Suprapubic skin (tissue), 4 donors: ENCODE data around the gene DPYSL3. TPM values are rescaled to one million over a fixed set of nuclear protein-coding genes. Genes with fewer than 3 reads are reported as not detected.

Experiments used
- DNase-seq, 2 donors: peaks; one replicate each; pipeline ENCODE4 v3.0.0-alpha.2; 2019; ENCODE audit warnings: low spot score in 2 of 2
- H3K27ac ChIP-seq: fragments of 200-600 bp; sonication (generic); one replicate; pipeline ENCODE4 v1.5.1; 2019
- H3K27me3 ChIP-seq: fragments of 200-600 bp; sonication (generic); one replicate; pipeline ENCODE4 v1.5.1; 2019
- H3K36me3 ChIP-seq: fragments of 200-600 bp; sonication (generic); one replicate; pipeline ENCODE4 v1.5.1; 2019
- H3K4me1 ChIP-seq: fragments of 200-600 bp; sonication (generic); one replicate; pipeline ENCODE4 v1.5.1; 2019
- H3K4me3 ChIP-seq: fragments of 200-600 bp; sonication (generic); one replicate; pipeline ENCODE4 v1.5.1; 2019; ENCODE audit warnings: mild to moderate bottlenecking
- H3K9me3 ChIP-seq: fragments of 200-600 bp; sonication (generic); one replicate; pipeline ENCODE4 v1.5.1; 2019
- CTCF ChIP-seq, 2 donors: fragments of 200-600 bp in 1 of 2; fragments of 450-650 bp in 1 of 2; sonication (generic) in 1 of 2; IDR thresholded peaks; one replicate each; pipeline ENCODE4 v1.5.1; 2016 to 2019; ENCODE audit warnings: antibody characterized with exemption in 2 of 2, mild to moderate bottlenecking in 1 of 2, moderate library complexity in 1 of 2
- EP300 ChIP-seq: sonication (generic); formaldehyde crosslinking; IDR thresholded peaks from one replicate; pipeline ENCODE4 v1.6.1; 2017; ENCODE audit warnings: antibody characterized with exemption
- POLR2A ChIP-seq, 2 donors: fragments of 450-650 bp; IDR thresholded peaks; one replicate each; pipeline ENCODE4 v1.6.1; 2017; ENCODE audit warnings: antibody characterized with exemption in 2 of 2, mild to moderate bottlenecking in 2 of 2, moderate library complexity in 2 of 2
- POLR2AphosphoS5 ChIP-seq, 3 donors: sonication (generic); formaldehyde crosslinking; IDR thresholded peaks; one replicate each; pipeline ENCODE4 v1.6.1; 2017; ENCODE audit warnings: antibody characterized with exemption in 3 of 3
- WGBS: methylation state at CpG from one replicate; pipeline ENCODE4 v1.1.5; 2018; 5-methylcytosine and 5-hydroxymethylcytosine counted together
- total RNA-seq, 4 donors: library from RNA; depleted of rRNA; stranded (reverse); fragments of >200 nt; gene quantifications; one replicate each; pipeline ENCODE4 v1.1.0, GENCODE V29; 2016

DPYSL3 gene
- total RNA-seq, result 10 to 100 TPM; 12.0 to 22.2 (median 16.6) TPM

GRCh38 chr5:147509710-147510651, at the start of gene DPYSL3:
Gene DPYSL3 (minus strand): TSS chr5:147510068. CDS start chr5:147509858, 210 bp downstream.
- Histone ChIP-seq H3K4me1 (peaks cover 14% of the 10 kb centered on the region), H3K9me3 (no peaks in the 10 kb centered on the region), H3K27ac (peak within 1 kb of the TSS; percentile 56), H3K27me3 (peaks cover 11% of the 10 kb centered on the region), H3K36me3 (no peaks in the 10 kb centered on the region), H3K4me3 (peak within 1 kb of the TSS; percentile 65)
- 4% methylated on average over 34 of the region's 66 CpGs for WGBS
- peak; percentile 87 to 88 for DNase-seq
- TF ChIP-seq EP300 (peak; percentile 24), CTCF (IDR thresholded peaks at IDR 0.05) (no peak), POLR2AphosphoS5 (IDR thresholded peaks at IDR 0.05) (peak in 2 of 3 donors; percentile 71 to 74), POLR2A (IDR thresholded peaks at IDR 0.05) (peak in 1 of 2 donors; percentile 65)

- no peak overlapping the region for H3K4me3 ChIP-seq
- TF ChIP-seq POLR2A (IDR thresholded peaks at IDR 0.05) (no peak), CTCF (IDR thresholded peaks at IDR 0.05) (peak; percentile 34 to 45), EP300 (no peak), POLR2AphosphoS5 (IDR thresholded peaks at IDR 0.05) (no peak)
- WGBS, result 34% methylated on average over 2 of the region's 2 CpGs
- peak in 1 of 2 donors; percentile 74 for DNase-seq
- peaks cover 21% of the 10 kb centered on the region for H3K4me1 ChIP-seq
- no peaks in the 10 kb centered on the region for H3K36me3 ChIP-seq
- H3K27ac ChIP-seq, result no peak overlapping the region
- H3K27me3 ChIP-seq, result no peaks in the 10 kb centered on the region
- H3K9me3 ChIP-seq, result no peaks in the 10 kb centered on the region
These were observed 49.0 kb upstream of the DPYSL3 start for GRCh38 chr5:147558826-147559225.

GRCh38 chr5:147557876-147558745, 48.2 kb upstream of the DPYSL3 start:
- no peak for TF ChIP-seq POLR2AphosphoS5 (IDR thresholded peaks at IDR 0.05)
- TF ChIP-seq CTCF (IDR thresholded peaks at IDR 0.05), result no peak
- TF ChIP-seq POLR2A (IDR thresholded peaks at IDR 0.05), result no peak
- no peak for TF ChIP-seq EP300
- no peaks in the 10 kb centered on the region for H3K36me3 ChIP-seq
- no peak overlapping the region for H3K27ac ChIP-seq
- H3K27me3 ChIP-seq, result no peaks in the 10 kb centered on the region
- DNase-seq, result no peak
- H3K4me1 ChIP-seq, result peaks cover 24% of the 10 kb centered on the region
- no peaks in the 10 kb centered on the region for H3K9me3 ChIP-seq
- no peak overlapping the region for H3K4me3 ChIP-seq
- WGBS, result 62% methylated on average over 8 of the region's 8 CpGs

- 93% methylated on average over 7 of the region's 7 CpGs for WGBS
- H3K4me1 ChIP-seq, result peaks cover 24% of the 10 kb centered on the region
- no peak for TF ChIP-seq POLR2A (IDR thresholded peaks at IDR 0.05)
- TF ChIP-seq CTCF (IDR thresholded peaks at IDR 0.05), result no peak
- TF ChIP-seq EP300, result no peak
- TF ChIP-seq POLR2AphosphoS5 (IDR thresholded peaks at IDR 0.05), result no peak
- no peaks in the 10 kb centered on the region for H3K9me3 ChIP-seq
- peak overlapping the region; percentile 67 for H3K27ac ChIP-seq
- DNase-seq, result no peak
- no peaks in the 10 kb centered on the region for H3K36me3 ChIP-seq
- no peaks in the 10 kb centered on the region for H3K27me3 ChIP-seq
- no peak overlapping the region for H3K4me3 ChIP-seq
These were observed 45.3 kb upstream of the DPYSL3 start for GRCh38 chr5:147555176-147555575.
